GM12878 (cell line): Measurements from ENCODE around the gene NAA20. TPM values are rescaled to one million over a fixed set of nuclear protein-coding genes. Genes with fewer than 3 reads are reported as not detected.

Source experiments
- ATAC-seq: fragments of 200-7000 bp; cut with Tn5 transposase; 3 replicates; pipeline ENCODE4 v1.9.1; 2020; ENCODE audit warnings: mild to moderate bottlenecking, moderate library complexity
- BruUV-seq: library from RNA; stranded (reverse); fragments of 400-500 nt; replicated peaks from 2 replicates; lab custom pipeline; 2021; lab: Mats Ljungman, UMichigan
- CTCF ChIA-PET: fragments of 300-600 bp; sonication (Branson Sonifier 250); formaldehyde crosslinking; extraction: SDS; loops from one replicate; lab custom pipeline; 2021; ENCODE audit warnings: inconsistent platforms; lab: Yijun Ruan, JAX
- POLR2A ChIA-PET: fragments of 350-600 bp; formaldehyde crosslinking; extraction: SDS; loops from one replicate; lab custom pipeline; 2021; ENCODE audit warnings: inconsistent platforms; lab: Charles Lee
- RAD21 ChIA-PET: fragments of 300-600 bp; sonication (Branson Sonifier 250); formaldehyde crosslinking; loops from one replicate; lab custom pipeline; 2023; ENCODE audit warnings: antibody characterized with exemption; ENCODE audit not compliant: unreplicated experiment; lab: Charles Lee
- SMC1A ChIA-PET: fragments of 300-600 bp; sonication (Branson Sonifier 250); formaldehyde crosslinking; loops from one replicate; lab custom pipeline; 2023; ENCODE audit not compliant: unreplicated experiment, uncharacterized antibody; lab: Charles Lee
- DNase-seq: peaks from one replicate; pipeline ENCODE4 v3.0.0-alpha.2; 2011; ENCODE audit warnings: low read depth, low spot score
- FAIRE-seq: peaks from 3 replicates; lab custom pipeline; 2011; peaks lifted over from hg19 to GRCh38; lab: Jason Lieb, UNC
- H2AFZ ChIP-seq: 2 replicates; pipeline ENCODE4 v1.6.0; 2011; ENCODE audit warnings: low read depth, low read length, control low read depth; ENCODE audit not compliant: control insufficient read depth
- H3K27ac ChIP-seq: 2 replicates; pipeline ENCODE4 v1.5.1; 2011; ENCODE audit warnings: control low read depth; ENCODE audit not compliant: control insufficient read depth, insufficient read depth
- H3K27me3 ChIP-seq, 2 experiments: replicated peaks in 1 of 2; 2 replicates each; pipeline versions ENCODE4 v1.6.0 to v1.6.1; 2011; ENCODE audit warnings: low read length in 1 of 2; ENCODE audit not compliant: control insufficient read depth in 2 of 2, insufficient read depth in 2 of 2
- H3K36me3 ChIP-seq, 2 experiments: 2 replicates each; pipeline ENCODE4 v1.5.1; 2011; ENCODE audit warnings: low read length in 1 of 2; ENCODE audit not compliant: control insufficient read depth in 2 of 2, insufficient read depth in 2 of 2
- H3K4me1 ChIP-seq: 2 replicates; pipeline ENCODE4 v1.6.1; 2011; ENCODE audit warnings: mild to moderate bottlenecking, low read length, moderate library complexity, mixed read lengths; ENCODE audit not compliant: control insufficient read depth, insufficient read depth
- H3K4me2 ChIP-seq: 2 replicates; pipeline ENCODE4 v1.6.0; 2011; ENCODE audit warnings: control low read depth; ENCODE audit not compliant: control insufficient read depth, insufficient read depth
- H3K4me3 ChIP-seq: fragments of 200-600 bp; sonication (generic); 2 replicates; pipeline ENCODE4 v1.5.1; 2016
- H3K79me2 ChIP-seq: 2 replicates; pipeline ENCODE4 v1.6.0; 2011; ENCODE audit warnings: low read length; ENCODE audit not compliant: control insufficient read depth, insufficient read depth
- H3K9ac ChIP-seq: 2 replicates; pipeline ENCODE4 v1.8.0; 2011; ENCODE audit warnings: low read length, control low read depth, mixed read lengths; ENCODE audit not compliant: control insufficient read depth, insufficient read depth
- H3K9me3 ChIP-seq: replicated peaks from 3 replicates; pipeline ENCODE4 v1.5.1; 2011; ENCODE audit warnings: mild to moderate bottlenecking, low read length; ENCODE audit not compliant: control insufficient read depth, insufficient read depth
- H4K20me1 ChIP-seq: 2 replicates; pipeline ENCODE4 v1.6.0; 2011; ENCODE audit not compliant: control insufficient read depth, insufficient read depth
- BCLAF1 ChIP-seq: fragments of 450-650 bp; IDR thresholded peaks from 2 replicates; pipeline ENCODE4 v1.6.1; 2017; ENCODE audit warnings: antibody characterized with exemption, mild to moderate bottlenecking, moderate library complexity
- PAX8 ChIP-seq: fragments of 450-650 bp; IDR thresholded peaks from 2 replicates; pipeline ENCODE4 v1.6.1; 2017; ENCODE audit warnings: mild to moderate bottlenecking, moderate library complexity
- RUNX3 ChIP-seq: IDR thresholded peaks from 2 replicates; pipeline ENCODE4 v1.6.1; 2012; ENCODE audit warnings: low read length, inconsistent platforms
- WGBS: methylation state at CpG from one replicate; pipeline ENCODE4 v1.1.6; 2016; ENCODE audit warnings: low lambda C conversion rate; ENCODE audit not compliant: insufficient replicate concordance, insufficient coverage; ENCODE audit errors: missing lambda C conversion rate; 5-methylcytosine and 5-hydroxymethylcytosine counted together
- in situ Hi-C: fragments of 300-500 bp; cut with MboI; formaldehyde crosslinking; loops from 9 replicates; pipeline ENCODE4 v1.14.3; 2018; ENCODE audit warnings: mixed read lengths
- intact Hi-C: fragments of 100-400 bp; cut with micrococcal nuclease; formaldehyde crosslinking; loops from one replicate; pipeline ENCODE4 v1.14.2; 2022; ENCODE audit not compliant: unreplicated experiment
- polyA plus RNA-seq, 11 experiments: library from polyadenylated mRNA; depleted of rRNA in 4 of 11; unstranded in 6 of 11; stranded (reverse) in 5 of 11; fragments of >200 nt; fragmentation: Nextera tagmentation in 4 of 11; fragmentation: Illumina TruSeq in 1 of 11; extraction: Ambion mirVana in 4 of 11; extraction: Trizol in 1 of 11; gene quantifications; 1 replicate in 1 of 11; 2 replicates in 10 of 11; pipeline versions ENCODE4 v1.2.1 to v1.2.3, GENCODE V29; 2011 to 2016; ENCODE audit warnings: inconsistent platforms in 2 of 11, missing spikeins in 2 of 11, low read depth in 1 of 11
- total RNA-seq, 4 experiments: library from RNA; depleted of rRNA in 3 of 4; stranded (reverse); fragments of >200 nt in 3 of 4; fragmentation: Illumina TruSeq in 1 of 4; extraction: Trizol in 1 of 4; gene quantifications; 2 replicates each; pipeline versions ENCODE4 v1.2.1 to v1.2.3, GENCODE V29; 2013 to 2021

The NAA20 gene
- total and polyA plus RNA-seq, 10 of the 15 experiments (the other 5 are each of a cell fraction or from before 2014, with no cell fraction given): 48.3 to 366 (median 89.1) TPM

- Histone ChIP-seq H2AFZ (no peak overlapping the region), H3K79me2 (no peaks in the 10 kb centered on the region), H3K4me1 (no peaks in the 10 kb centered on the region), H3K4me2 (no peak overlapping the region), H3K27ac (no peak overlapping the region), H3K9me3 (no peaks in the 10 kb centered on the region), H3K27me3 (no peaks in the 10 kb centered on the region; a peak in 1 of 4 replicates), H3K36me3 (no peaks in the 10 kb centered on the region), H3K9ac (no peak overlapping the region), H3K4me3 (no peak overlapping the region), H4K20me1 (no peaks in the 10 kb centered on the region)
- POLR2A ChIA-PET: no interaction called here
- ATAC-seq (no peak), DNase-seq (no peak), FAIRE-seq (no peak)
- BruUV-seq: no TSS peak
- in situ Hi-C loops (no loop called here), intact Hi-C loops (no loop called here)
- 57% methylated on average over 43 of the region's 44 CpGs for WGBS
- TF ChIP-seq PAX8: no peak
- TF ChIP-seq RUNX3: no peak
- CTCF ChIA-PET: interaction anchor here (1.1 to 1.7 kb wide), 3 partner anchors 12 to 72 kb away, joined by 3 to 6 read pairs (median 4); no protein-coding TSS in a partner anchor
- RAD21 ChIA-PET: interaction anchor here (0.9 kb wide), 1 partner anchor 13 kb away, joined by 3 read pairs; no protein-coding TSS in a partner anchor
- SMC1A ChIA-PET: interaction anchor here (0.6 to 1.6 kb wide), 5 partner anchors 11 to 368 kb away, joined by 3 to 4 read pairs (median 3); no protein-coding TSS in a partner anchor
Measured at GRCh38 chr20:19974630-19975435, 42.3 kb upstream of the NAA20 start.

- intact Hi-C loops: no loop called here
Measured at GRCh38 chr20:19975436-19975799, 41.7 kb upstream of the NAA20 start.

More at GRCh38 chr20:19975436-19975799, 41.7 kb upstream of the NAA20 start:
- ATAC-seq: no peak
- Histone ChIP-seq H3K9me3 (no peaks in the 10 kb centered on the region), H4K20me1 (no peaks in the 10 kb centered on the region), H3K27ac (no peak overlapping the region), H3K27me3 (no peaks in the 10 kb centered on the region; a peak in 1 of 4 replicates), H2AFZ (no peak overlapping the region), H3K79me2 (no peaks in the 10 kb centered on the region), H3K4me1 (no peaks in the 10 kb centered on the region), H3K4me3 (no peak overlapping the region), H3K9ac (no peak overlapping the region), H3K36me3 (no peaks in the 10 kb centered on the region), H3K4me2 (no peak overlapping the region)
- in situ Hi-C loops: no loop called here
- ChIA-PET RAD21 (interaction anchor here (0.9 kb wide), 1 partner anchor 13 kb away, joined by 3 read pairs; no protein-coding TSS in a partner anchor), SMC1A (interaction anchor here (1.2 to 1.6 kb wide), 3 partner anchors 11 to 28 kb away, joined by 3 to 4 read pairs (median 4); no protein-coding TSS in a partner anchor), POLR2A (no interaction called here), CTCF (interaction anchor here (1.1 to 1.7 kb wide), 4 partner anchors 11 to 72 kb away, joined by 3 to 6 read pairs (median 4); no protein-coding TSS in a partner anchor)
- no peak for TF ChIP-seq BCLAF1
- BruUV-seq: no TSS peak
- no peak for DNase-seq
- 63% methylated on average over 18 of the region's 18 CpGs for WGBS
- FAIRE-seq: no peak
